Right lobe of liver (tissue), 6 donors: ENCODE measurements around the gene KANK3. TPM values are rescaled to one million over a fixed set of nuclear protein-coding genes. Genes with fewer than 3 reads are reported as not detected.
A peak's percentile ranks its signal among the peaks of the same experiment; 100 is the strongest.

Experiments
- ATAC-seq, 4 donors: fragments of 200-7000 bp; cut with Tn5 transposase; one replicate each; pipeline ENCODE4 v1.9.1; 2020; ENCODE audit warnings: mild to moderate bottlenecking in 4 of 4, moderate library complexity in 4 of 4
- DNase-seq, 3 donors: peaks; one replicate each; pipeline ENCODE4 v3.0.0-alpha.2; 2020
- H3K27ac ChIP-seq, 3 donors: fragments of 200-600 bp; one replicate each; pipeline ENCODE4 v1.8.0; 2022
- H3K27me3 ChIP-seq, 2 donors: fragments of 200-600 bp; one replicate each; pipeline ENCODE4 v1.8.0; 2022
- H3K36me3 ChIP-seq, 4 donors: fragments of 200-600 bp; sonication (generic) in 1 of 4; one replicate each; pipeline versions ENCODE4 v1.5.1 to v1.8.0; 2017 to 2022; ENCODE audit warnings: control low read depth in 1 of 4
- H3K4me1 ChIP-seq, 4 donors: fragments of 200-600 bp; sonication (generic) in 1 of 4; one replicate each; pipeline versions ENCODE4 v1.5.1 to v1.8.0; 2017 to 2022; ENCODE audit warnings: control low read depth in 1 of 4
- H3K4me3 ChIP-seq, 3 donors: fragments of 200-600 bp; one replicate each; pipeline ENCODE4 v1.8.0; 2022
- H3K9me3 ChIP-seq, 4 donors: fragments of 200-600 bp; sonication (generic) in 1 of 4; one replicate each; pipeline versions ENCODE4 v1.5.1 to v1.8.0; 2017 to 2022; ENCODE audit warnings: control low read depth in 1 of 4
- CTCF ChIP-seq, 4 donors: fragments of 200-600 bp in 3 of 4; fragments of 450-650 bp in 1 of 4; IDR thresholded peaks; one replicate each; pipeline versions ENCODE4 v1.5.1 to v1.8.0; 2016 to 2022; ENCODE audit warnings: antibody characterized with exemption in 4 of 4, mild to moderate bottlenecking in 2 of 4
- POLR2A ChIP-seq: fragments of 450-650 bp; IDR thresholded peaks from one replicate; pipeline ENCODE4 v1.6.1; 2017; ENCODE audit warnings: antibody characterized with exemption, mild to moderate bottlenecking
- WGBS: methylation state at CpG from one replicate; pipeline ENCODE4 v1.1.6; 2018; ENCODE audit warnings: low coverage, low lambda C conversion rate; ENCODE audit not compliant: insufficient coverage; ENCODE audit errors: missing lambda C conversion rate; 5-methylcytosine and 5-hydroxymethylcytosine counted together
- intact Hi-C, 2 donors: fragments of 100-400 bp; cut with DNase I; formaldehyde crosslinking; loops; one replicate each; pipeline versions ENCODE4 v1.11.2 to v1.14.1; 2022
- total RNA-seq, 6 experiments: library from RNA; depleted of rRNA in 2 of 6; stranded (reverse); fragments of >200 nt in 2 of 6; fragmentation: NEBNext Ultra II Directional in 3 of 6; extraction: Animal tissue kit (Norgen Biotek cat#: 25700) in 3 of 6; gene quantifications; one replicate each; pipeline versions ENCODE4 v1.1.0 to v1.2.4, GENCODE V29; 2016 to 2023
- donor health status: DM: no; HTN: yes; CAD: no.
- donor health status: DM: no; HTN: no; CAD: no.
- donor health status: DM: no; HTN: no; CAD: no.
- donor health status: DM: no; HTN: yes; CAD: no.
- donor health status: DM: no; HTN: yes; CAD: no.

The KANK3 gene
- total RNA-seq, 6 experiments from 2014 or later: 2.9 to 6.0 (median 4.2) TPM

GRCh38 chr19:8324186-8325050, 18.6 kb downstream of the KANK3 start:
- H3K9me3 ChIP-seq: no peaks in the 10 kb centered on the region
- peaks cover 0 to 16% (median 7%) of the 10 kb centered on the region in 4 donors for H3K36me3 ChIP-seq
- intact Hi-C loops: loop anchor here in 1 of 2 donors (10.0 kb wide), 1 partner anchor 190 kb away; the partner anchor contains the start of gene ZNF414
- WGBS: no CpG with 5 or more reads among the region's 17 CpGs
- H3K4me3 ChIP-seq: no peak overlapping the region
- no peak overlapping the region for H3K27ac ChIP-seq
- H3K27me3 ChIP-seq: no peaks in the 10 kb centered on the region
- DNase-seq: peak in 2 of 3 donors; percentile 71 to 73
- TF ChIP-seq CTCF (IDR thresholded peaks at IDR 0.05): peak in 1 of 4 donors; percentile 8
- TF ChIP-seq POLR2A: no peak
- ATAC-seq: peak in 3 of 4 donors; percentile 1 to 41 (median 5)
- H3K4me1 ChIP-seq: peaks cover 0 to 26% (median 6%) of the 10 kb centered on the region in 4 donors

- DNase-seq (no peak), ATAC-seq (no peak)
- 60% methylated on average over 1 of the region's 1 CpG for WGBS
- no peak overlapping the region for H3K4me3 ChIP-seq
- H3K27me3 ChIP-seq: no peaks in the 10 kb centered on the region
- intact Hi-C loops: loop anchor here in 1 of 2 donors (10.0 kb wide), 1 partner anchor 191 kb away; the partner anchor contains the start of gene ZNF414
- H3K4me1 ChIP-seq: peaks cover 0 to 31% (median 6%) of the 10 kb centered on the region in 4 donors
- no peaks in the 10 kb centered on the region for H3K9me3 ChIP-seq
- no peak overlapping the region for H3K27ac ChIP-seq
- peaks cover 0 to 16% (median 7%) of the 10 kb centered on the region in 4 donors for H3K36me3 ChIP-seq
- TF ChIP-seq POLR2A: no peak
- TF ChIP-seq CTCF (IDR thresholded peaks at IDR 0.05): no peak
Observed at GRCh38 chr19:8323781-8324185, 19.3 kb downstream of the KANK3 start.

GRCh38 chr19:8322638-8322997, 20.4 kb downstream of the KANK3 start:
- no peak for ATAC-seq
- Histone ChIP-seq H3K4me1 (peaks cover 0 to 31% (median 6%) of the 10 kb centered on the region in 4 donors), H3K9me3 (no peaks in the 10 kb centered on the region), H3K4me3 (peak overlapping the region; percentile 75 to 92 (median 88)), H3K27me3 (no peaks in the 10 kb centered on the region), H3K36me3 (peaks cover 0 to 16% (median 7%) of the 10 kb centered on the region in 4 donors), H3K27ac (peak overlapping the region in 1 of 3 donors; percentile 89)
- intact Hi-C loops: loop anchor here in 1 of 2 donors (10.0 kb wide), 1 partner anchor 192 kb away; the partner anchor contains the start of gene ZNF414
- no peak for DNase-seq
- TF ChIP-seq CTCF (IDR thresholded peaks at IDR 0.05) (no peak), POLR2A (no peak)
- WGBS: 67% methylated on average over 1 of the region's 7 CpGs

- DNase-seq: no peak
- Histone ChIP-seq H3K27me3 (no peaks in the 10 kb centered on the region), H3K27ac (peak overlapping the region; percentile 75 to 91 (median 89)), H3K9me3 (no peaks in the 10 kb centered on the region), H3K4me3 (peak overlapping the region; percentile 75 to 92 (median 88)), H3K36me3 (peaks cover 0 to 16% (median 7%) of the 10 kb centered on the region in 4 donors), H3K4me1 (peaks cover 0 to 31% (median 6%) of the 10 kb centered on the region in 4 donors)
- 29% methylated on average over 22 of the region's 30 CpGs for WGBS
- TF ChIP-seq POLR2A: no peak
- no peak for TF ChIP-seq CTCF (IDR thresholded peaks at IDR 0.05)
- no peak for ATAC-seq
- intact Hi-C loops: loop anchor here in 1 of 2 donors (10.0 kb wide), 1 partner anchor 193 kb away; the partner anchor contains the start of gene ZNF414
Observed at GRCh38 chr19:8321986-8322637, 20.9 kb downstream of the KANK3 start.
